ENCODE measurements around the gene OSBP2.
A peak's percentile ranks its signal among the peaks of the same experiment; 100 is the strongest.

Gene OSBP2

GRCh38 chr22:30947816-30948454, 253.3 kb downstream of the OSBP2 start:
- Mint-ChIP-seq H3K27me3 (no peaks in the 10 kb centered on the region), H3K9me3 (no peaks in the 10 kb centered on the region), H3K36me3 (peaks cover 67% of the 10 kb centered on the region), H3K4me1 (peaks cover 71% of the 10 kb centered on the region), H3K4me3 (no peak overlapping the region), H3K27ac (no peak overlapping the region)
- CTCF ChIA-PET = interaction anchor here (0.9 to 1.2 kb wide), 2 partner anchors 13 to 136 kb away, joined by 3 to 7 read pairs; no protein-coding TSS in a partner anchor
- DNase-seq = no peak

- Mint-ChIP-seq H3K9me3 (no peaks in the 10 kb centered on the region), H3K27me3 (no peaks in the 10 kb centered on the region), H3K4me3 (no peak overlapping the region), H3K4me1 (peaks cover 62% of the 10 kb centered on the region), H3K36me3 (peaks cover 70% of the 10 kb centered on the region), H3K27ac (no peak overlapping the region)
- no peak for DNase-seq
- CTCF ChIA-PET = interaction anchor here (0.9 to 1.5 kb wide), 2 partner anchors 12 to 136 kb away, joined by 3 to 5 read pairs; no protein-coding TSS in a partner anchor
Observed at GRCh38 chr22:30948930-30949342, 254.3 kb downstream of the OSBP2 start.

GRCh38 chr22:30949934-30950660, 255.4 kb downstream of the OSBP2 start:
- Mint-ChIP-seq H3K27ac (no peak overlapping the region), H3K4me1 (peaks cover 59% of the 10 kb centered on the region), H3K36me3 (peaks cover 68% of the 10 kb centered on the region), H3K4me3 (no peak overlapping the region), H3K9me3 (no peaks in the 10 kb centered on the region), H3K27me3 (no peaks in the 10 kb centered on the region)
- no peak for DNase-seq
- CTCF ChIA-PET = interaction anchor here (0.6 to 1.5 kb wide), 5 partner anchors 10 to 141 kb away, joined by 3 to 5 read pairs (median 3); no protein-coding TSS in a partner anchor

GRCh38 chr22:30953206-30953605, 258.5 kb downstream of the OSBP2 start:
- peaks cover 67% of the 10 kb centered on the region for H3K4me1 Mint-ChIP-seq
- no peaks in the 10 kb centered on the region for H3K27me3 Mint-ChIP-seq
- CTCF ChIA-PET = interaction anchor here (0.6 kb wide), 1 partner anchor 63 kb away, joined by 3 read pairs; no protein-coding TSS in a partner anchor
- H3K36me3 Mint-ChIP-seq = peaks cover 75% of the 10 kb centered on the region
- H3K4me3 Mint-ChIP-seq = no peak overlapping the region
- no peak for DNase-seq
- H3K9me3 Mint-ChIP-seq = no peaks in the 10 kb centered on the region
- H3K27ac Mint-ChIP-seq = no peak overlapping the region

- Mint-ChIP-seq H3K4me1 (peaks cover 60% of the 10 kb centered on the region), H3K36me3 (peaks cover 66% of the 10 kb centered on the region)
Observed at GRCh38 chr22:30955153-30955552, 260.5 kb downstream of the OSBP2 start.

More at GRCh38 chr22:30955153-30955552, 260.5 kb downstream of the OSBP2 start:
- no peak for DNase-seq
- Mint-ChIP-seq H3K27ac (peak overlapping the region; percentile 85), H3K4me3 (no peak overlapping the region), H3K9me3 (no peaks in the 10 kb centered on the region), H3K27me3 (no peaks in the 10 kb centered on the region)
- CTCF ChIA-PET = no interaction called here

Data from activated naive CD4-positive, alpha-beta T cell treated with anti-CD3 and anti-CD28 coated beads, Interleukin-2, amount 10 ng/mL, durations not matched to agents 7 days and 5 days (primary cell).